ELF-1 (cell line): ENCODE results near the gene RIC8B.
"Not testable (repeated sequence)": the region's sequence is repeated elsewhere in the genome, so short reads cannot be mapped to it uniquely, and the experiment has no call there.

Source experiments
- DNase-seq: peaks from one replicate; pipeline ENCODE4 v3.0.0-alpha.2; 2016; ENCODE audit warnings: low read depth, low spot score

The RIC8B gene, protein sequence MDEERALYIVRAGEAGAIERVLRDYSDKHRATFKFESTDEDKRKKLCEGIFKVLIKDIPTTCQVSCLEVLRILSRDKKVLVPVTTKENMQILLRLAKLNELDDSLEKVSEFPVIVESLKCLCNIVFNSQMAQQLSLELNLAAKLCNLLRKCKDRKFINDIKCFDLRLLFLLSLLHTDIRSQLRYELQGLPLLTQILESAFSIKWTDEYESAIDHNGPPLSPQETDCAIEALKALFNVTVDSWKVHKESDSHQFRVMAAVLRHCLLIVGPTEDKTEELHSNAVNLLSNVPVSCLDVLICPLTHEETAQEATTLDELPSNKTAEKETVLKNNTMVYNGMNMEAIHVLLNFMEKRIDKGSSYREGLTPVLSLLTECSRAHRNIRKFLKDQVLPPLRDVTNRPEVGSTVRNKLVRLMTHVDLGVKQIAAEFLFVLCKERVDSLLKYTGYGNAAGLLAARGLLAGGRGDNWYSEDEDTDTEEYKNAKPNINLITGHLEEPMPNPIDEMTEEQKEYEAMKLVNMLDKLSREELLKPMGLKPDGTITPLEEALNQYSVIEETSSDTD

DNA sequence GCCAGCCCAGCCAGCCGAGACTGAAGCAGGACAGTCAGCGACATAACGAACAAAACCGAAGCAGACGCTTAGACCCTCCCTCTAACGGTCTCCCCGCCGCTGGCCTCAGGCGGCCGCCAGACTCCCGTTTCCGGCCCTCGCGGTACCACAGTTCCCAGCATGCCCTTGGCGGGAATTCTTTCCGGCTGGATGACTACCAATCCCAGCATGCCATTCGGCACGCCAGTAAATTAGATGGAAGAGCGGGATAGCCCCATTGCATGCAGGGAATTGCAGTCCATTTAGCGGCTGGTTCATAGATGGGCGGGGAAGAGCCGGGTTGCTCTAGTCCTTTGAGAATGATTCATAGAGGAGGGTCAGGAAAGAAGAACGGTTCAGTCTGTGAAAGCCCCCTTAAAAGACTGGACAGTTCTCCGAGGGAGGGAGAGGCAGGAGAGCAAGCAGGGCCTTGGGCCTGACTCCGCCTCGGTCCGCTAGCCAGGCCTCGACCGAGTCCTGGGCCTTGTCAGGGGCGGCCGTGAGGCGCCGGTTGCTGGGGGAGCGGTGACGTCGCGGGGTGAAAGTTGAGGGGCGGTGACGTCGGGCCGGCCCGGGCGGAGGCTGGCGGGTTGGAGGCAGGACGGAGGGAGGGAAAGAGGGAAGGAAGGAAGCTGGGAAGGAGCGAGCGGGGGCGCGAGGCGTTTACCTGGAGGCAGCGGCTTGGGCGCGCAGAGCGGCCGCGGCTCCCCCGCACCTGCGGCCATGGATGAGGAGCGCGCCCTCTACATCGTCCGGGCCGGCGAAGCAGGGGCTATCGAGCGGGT lies at the start of gene RIC8B:
Gene RIC8B (plus strand): TSS at position 678 of the 803 bp plus-strand sequence. CDS start 64 bp downstream, at position 742.
- peak; percentile 99 for DNase-seq

DNA sequence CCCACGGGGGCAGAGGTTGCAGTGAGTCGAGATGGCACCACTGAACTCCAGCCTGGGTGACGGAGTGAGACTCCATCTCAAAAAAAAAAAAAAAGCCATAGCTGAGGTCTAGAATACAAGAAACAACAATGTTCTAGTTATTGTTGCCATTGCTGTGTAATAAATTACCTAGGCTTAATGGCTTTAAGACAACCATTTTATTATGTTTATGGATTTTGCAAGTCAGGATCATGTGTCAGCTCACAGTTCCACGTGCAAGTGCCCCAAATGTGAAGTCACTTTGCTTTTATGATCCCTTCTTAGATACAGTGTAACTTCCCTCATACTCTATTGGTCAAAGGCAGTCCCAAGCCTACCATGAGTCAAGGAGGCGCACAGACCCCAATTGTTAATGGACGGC lies 49.5 kb upstream of the RIC8B start:
- DNase-seq, result no peak

DNA sequence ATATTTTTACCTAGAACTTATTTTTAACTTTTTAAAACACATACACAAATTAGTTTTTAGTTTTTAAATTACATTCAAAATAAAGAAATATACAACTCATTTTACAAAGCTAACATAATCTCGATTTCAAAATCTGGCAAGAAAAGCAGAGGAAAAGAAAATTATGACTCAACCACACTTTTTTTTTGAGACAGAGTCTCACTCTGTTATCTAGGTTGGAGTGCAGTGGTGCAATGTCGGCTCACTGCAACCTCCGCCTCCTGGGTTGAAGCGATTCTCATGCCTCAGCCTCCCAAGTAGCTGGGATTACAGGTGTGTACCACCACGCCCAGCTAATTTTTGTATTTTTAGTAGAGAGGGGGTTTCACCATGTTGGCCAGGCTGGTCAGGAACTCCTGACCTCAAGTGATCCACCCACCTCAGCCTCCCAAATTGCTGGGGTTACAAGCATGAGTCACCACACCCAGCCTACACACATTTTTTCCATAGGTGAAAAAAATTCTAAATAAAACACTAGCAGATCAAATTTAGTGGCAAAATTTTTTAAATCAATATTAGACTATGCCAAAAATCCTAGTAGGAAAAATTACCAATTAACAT lies 47.8 kb upstream of the RIC8B start:
- DNase-seq, result not testable (repeated sequence)

DNA sequence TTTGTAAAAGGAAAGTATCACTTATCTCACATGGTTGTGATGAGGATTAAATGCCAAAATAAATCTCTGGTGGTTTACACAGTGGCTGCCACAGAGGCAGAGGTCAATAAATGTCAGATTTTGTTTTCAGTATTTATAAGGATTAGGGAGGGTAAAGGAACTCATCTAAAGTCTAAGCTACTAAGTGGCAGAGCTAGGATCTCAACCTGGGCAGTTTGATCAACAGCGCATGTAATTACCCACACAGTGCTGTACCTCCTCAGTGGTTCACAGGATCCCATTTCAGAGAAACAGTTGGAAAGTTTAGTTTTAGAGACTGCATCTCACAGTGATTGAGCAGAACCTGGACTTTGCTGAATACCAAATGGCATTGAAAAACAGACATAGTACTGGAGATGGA lies 44.9 kb upstream of the RIC8B start:
- no peak for DNase-seq

DNA sequence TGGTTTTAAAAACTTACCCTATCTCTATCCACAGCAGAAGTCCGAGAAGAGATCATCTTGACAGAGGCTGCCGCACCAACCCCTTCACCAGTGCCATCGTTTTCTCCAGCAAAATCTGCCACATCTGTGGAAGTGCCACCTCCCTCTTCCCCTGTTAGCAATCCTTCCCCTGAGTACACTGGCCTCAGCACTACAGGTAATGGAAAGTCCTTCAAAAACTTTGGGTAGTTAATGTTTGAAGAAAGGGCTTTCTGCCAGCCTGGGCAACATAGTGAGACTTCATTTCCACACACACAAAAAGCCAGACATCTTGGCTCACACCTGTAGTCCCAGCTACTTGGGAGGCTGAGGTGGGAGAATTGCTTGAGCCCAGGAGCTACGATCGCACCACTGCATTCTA lies 41.6 kb upstream of the RIC8B start:
- no peak for DNase-seq

DNA sequence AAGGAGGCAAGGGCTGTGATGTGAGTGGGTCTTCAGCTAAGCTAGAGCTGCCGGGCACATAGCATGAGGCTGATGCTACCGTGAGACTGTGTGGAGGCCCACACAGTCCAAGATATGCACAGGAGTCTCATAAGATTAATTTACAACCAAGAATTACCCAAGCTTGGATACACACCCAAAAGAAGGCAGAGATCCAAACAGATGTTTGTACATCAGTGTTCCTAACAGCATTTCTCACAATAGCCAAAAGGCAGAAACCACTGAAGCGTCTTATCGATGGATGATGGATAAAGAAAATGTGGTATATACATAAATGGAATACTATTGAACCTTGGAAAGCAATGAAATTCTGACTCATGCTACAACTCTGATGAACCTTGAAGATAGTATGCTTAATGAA lies 40.8 kb upstream of the RIC8B start:
- DNase-seq, result no peak

DNA sequence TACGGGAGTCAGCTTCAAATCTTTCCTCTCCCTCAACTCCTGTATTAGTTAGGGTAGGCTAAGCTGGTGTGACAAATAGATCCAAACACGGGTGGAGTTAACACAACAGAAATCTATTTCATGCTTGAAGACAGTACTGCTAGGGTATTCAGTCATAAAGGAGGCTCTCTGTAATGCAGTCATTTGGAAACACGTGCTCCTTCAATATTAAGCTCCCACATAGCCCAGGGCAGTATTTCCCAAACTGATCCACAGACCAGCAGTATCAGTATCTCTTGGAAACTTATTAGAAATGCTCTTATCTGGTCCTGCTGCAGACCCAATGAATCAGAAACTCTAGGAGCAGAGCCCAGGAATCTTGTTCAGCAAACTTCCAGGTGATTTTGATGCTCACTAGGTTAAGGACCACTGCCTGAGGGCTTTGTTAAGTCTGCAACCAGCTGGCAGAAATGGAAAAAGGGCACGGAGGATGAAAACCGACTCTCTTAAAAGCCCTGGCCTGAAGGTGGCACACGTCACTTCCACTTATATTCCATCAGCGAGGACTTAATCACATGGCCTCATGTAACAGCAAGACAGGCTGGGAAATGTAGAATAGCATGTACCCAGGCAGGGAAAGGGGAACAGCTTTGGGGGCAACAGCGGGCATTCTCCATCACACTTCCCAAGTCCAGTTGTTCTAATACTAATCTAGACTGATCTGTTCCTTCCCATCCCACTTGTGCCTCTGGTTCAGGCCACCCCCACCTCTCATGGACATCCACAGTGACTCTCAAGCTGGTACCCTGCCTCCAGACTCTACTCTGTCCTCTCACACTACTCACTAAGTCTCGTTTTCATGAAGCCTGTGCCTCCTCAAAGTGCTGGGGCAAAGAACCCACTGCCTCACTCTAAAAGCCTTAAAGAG lies 38.2 kb upstream of the RIC8B start:
- DNase-seq, result peak; percentile 16

DNA sequence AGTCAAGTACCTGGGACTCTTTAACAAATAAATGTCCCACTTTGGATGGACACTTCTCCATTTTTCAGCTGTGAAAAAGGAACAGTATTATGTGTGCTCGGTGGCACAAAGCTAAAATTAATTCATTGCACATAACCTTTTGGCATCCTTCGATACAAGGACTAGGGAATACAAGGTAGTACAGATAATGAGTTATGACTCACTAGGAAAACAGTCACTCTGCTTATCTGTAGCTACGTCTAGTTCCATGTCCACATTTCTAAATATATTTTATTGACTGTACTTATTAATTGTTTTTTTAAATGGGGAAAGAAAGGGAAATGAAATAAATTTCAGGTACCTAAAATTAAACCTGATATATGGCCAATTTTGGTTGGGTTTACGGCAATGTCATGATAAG lies 35.2 kb upstream of the RIC8B start:
- no peak for DNase-seq

DNA sequence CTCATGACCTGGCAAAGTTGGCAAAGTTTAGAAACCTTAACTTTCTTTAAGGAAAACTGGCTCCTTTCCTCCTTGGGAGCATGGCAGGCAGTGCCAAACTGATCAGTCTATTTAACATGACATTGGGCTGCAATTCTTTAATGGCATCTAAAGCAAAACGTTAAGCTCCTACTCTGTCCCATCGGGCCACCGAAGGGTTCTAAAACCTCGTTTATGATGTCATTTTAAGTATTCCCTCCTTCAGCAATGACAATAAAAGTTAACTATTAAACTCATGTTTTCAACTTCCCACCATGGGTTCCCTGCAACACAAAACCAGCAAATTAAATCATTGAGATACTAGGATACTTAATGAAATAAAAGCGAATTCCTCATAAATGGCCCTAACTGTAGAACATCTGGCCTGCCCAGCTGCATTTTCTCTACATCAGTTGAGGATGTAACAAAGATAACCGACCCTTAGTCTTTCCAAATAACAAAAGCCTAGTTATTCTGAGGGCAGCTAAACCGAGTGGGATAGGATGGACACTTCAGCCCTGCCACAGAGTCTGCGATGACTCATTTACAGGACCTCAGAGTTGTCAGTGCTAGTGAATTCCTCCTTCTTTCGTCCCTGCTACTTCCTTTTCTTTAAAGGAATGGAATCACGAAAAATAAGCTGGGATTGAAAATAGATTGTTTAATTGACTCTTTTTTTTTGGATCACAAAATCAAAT lies 34.5 kb upstream of the RIC8B start:
- DNase-seq, result no peak

DNA sequence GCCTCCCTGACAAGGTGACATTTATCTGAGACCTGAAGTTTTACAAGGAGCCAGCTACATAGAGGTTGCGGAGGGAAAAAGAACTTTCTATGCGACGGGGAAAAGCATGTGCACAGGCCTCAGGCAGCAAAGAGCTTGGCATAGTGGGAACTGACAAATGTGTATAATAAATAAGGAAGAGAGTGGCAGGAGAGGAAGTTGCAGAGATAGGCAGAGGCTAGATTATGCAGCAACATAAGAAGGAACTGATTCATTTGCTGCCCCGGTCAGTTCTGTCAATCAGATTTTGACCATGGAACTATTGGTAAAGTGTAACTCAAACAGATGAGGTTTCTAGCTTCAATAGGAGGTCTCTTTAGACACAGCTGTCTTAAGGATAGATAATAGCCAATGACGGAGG lies 33.7 kb upstream of the RIC8B start:
- no peak for DNase-seq

DNA sequence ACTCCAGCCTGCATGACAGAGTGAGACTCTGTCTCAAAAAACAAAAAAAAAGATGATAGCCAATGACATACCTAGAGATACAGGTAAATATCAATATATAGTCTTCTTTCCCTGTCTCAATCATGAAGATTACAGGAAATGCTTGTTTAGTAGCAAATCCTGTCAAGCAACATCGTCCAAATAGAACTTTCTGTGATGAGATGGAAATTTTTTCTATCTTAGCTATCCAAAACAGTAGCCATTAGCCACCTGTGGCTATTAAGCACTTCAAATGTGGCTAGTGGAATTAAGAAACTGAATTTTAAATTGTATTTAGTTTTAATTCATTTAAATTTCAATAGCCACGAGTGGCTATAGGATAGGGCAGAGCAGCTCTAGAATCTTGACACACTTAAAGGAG lies 33.2 kb upstream of the RIC8B start:
- no peak for DNase-seq

DNA sequence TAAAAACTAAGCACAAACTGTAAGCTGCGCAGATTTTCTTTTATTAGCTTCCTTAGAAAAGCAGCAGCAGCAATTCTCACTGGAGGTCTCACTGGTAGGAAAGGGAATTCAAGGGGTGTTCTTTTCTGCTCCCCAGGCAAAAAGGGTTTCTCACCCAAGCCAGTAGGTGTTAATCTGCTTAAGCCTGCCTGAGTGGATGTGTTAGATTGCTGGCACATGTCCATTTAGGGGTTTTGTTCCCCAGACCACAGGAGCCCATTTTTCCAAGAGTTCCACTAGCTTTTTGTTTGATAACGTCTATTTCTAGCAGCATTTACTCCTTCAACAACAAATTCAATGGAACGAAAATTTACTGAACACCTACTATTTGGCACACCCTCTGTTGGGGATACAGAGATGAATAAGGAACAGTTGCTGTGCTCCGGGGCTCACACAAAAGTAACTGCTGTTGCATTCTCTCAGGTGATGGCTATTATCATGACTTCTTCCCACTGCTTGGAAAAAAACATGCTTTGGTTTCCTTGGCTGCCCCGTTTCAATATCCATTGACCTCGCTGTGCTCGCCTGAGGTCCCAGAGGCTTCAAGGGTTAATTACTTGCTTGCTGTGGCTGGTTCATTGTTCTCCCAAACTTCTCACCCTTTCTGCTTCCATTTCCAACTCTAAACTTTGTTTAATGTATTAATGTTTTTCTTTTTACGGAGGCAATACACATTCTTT lies 31.1 kb upstream of the RIC8B start:
- no peak for DNase-seq

DNA sequence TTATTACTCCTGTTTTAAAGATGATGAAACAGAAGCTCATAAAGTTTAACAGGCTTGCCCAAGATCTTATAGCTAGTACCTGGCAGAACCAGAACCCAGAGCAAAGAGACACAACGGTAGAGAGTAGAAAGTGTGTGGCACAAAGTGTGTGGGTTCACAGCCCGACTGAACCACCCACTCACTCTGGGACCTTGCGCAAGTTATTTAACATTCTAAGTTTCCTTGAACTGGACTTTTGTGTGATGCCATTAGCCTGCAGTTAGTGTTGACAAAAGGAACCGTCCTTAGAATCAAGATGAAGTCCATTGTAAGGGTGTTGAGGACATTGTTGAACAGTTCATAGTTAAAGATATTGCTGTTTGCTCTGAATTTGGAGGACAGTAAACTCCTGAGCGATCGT lies 29.9 kb upstream of the RIC8B start:
- no peak for DNase-seq

DNA sequence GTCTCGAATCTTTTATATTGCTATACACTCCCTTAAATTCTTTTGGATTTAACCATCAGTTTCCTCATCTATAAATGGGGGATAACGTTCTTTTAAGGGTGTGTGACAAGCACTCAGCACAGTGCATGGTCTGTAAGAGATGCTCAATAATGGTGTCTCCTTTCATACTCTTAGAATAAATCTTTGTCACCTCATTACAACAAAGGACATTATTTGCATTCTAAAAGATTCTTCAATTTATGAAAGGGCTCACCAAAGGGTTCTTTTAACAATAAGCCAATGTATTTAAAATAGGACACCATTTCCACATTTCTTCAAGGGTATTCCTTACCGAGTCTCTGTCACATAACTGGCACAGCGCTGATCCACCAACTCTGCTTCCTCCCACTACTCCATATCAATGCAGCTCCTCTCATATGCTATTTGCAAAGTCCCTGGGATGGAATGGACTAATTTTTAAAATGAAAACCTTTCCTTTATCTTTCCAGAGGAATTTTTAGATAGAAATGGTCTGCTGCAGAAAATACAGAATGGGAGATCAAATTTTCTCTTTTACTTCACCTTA lies 29.2 kb upstream of the RIC8B start:
- DNase-seq, result no peak

DNA sequence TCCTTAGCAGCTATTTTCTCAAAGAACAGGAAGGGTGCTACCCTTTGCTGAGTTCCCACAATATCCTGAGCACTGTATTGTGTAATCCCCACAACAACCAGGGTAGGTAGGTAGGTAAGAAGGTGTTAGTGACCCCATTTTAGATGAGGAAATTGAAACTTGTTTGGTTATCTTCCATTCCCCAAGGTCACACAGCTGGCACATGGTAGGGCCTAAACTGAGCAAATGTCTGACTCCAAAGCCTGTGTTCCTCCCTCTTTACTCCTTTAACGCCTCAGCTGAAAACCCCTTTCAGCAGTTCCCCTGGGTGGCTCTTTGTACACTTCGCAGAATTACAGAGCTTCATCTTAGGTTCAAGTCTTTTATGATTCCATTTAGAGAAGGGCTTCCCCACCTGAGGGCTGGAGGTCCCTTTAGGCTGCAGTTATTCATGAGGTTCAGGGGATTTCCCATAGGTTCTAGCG lies 26.5 kb upstream of the RIC8B start:
- DNase-seq, result no peak

DNA sequence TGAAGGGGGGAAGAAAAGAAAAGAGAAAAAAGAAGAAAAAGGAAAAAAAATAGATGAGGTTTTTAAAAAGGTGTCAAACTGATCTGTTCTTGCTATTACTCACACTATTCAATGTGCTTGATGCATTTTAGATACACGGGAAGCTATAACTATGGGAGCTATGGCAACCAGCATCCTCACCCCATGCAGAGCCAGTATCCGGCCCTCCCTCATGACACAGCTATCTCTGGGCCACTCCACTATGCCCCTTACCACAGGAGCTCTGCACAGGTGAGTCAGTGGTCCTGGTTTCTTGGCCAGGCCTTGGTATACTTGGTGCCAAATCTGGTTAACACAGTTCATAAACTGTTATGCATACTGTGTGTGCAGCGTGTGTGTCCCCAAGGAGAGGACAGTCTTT lies 24.0 kb upstream of the RIC8B start:
- no peak for DNase-seq

DNA sequence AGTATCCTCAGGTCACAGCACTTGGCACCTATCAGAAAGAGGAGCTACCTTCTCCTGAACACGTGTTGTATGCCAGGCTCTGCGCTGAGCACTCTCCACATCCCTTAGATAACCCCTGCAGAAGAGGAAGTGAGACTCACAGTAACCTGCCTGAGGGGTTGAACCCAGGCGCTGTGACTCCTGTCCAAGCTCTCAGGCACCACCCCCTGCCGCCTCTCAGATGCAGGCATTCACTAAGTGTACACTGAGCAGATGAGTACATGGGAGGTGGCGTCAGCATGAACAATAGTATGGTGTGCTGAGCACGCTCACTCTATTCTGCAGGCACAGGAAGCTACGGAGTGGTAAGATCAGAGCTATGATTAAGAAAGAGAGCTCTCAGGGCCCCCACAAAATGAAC lies 21.0 kb upstream of the RIC8B start:
- DNase-seq, result no peak

DNA sequence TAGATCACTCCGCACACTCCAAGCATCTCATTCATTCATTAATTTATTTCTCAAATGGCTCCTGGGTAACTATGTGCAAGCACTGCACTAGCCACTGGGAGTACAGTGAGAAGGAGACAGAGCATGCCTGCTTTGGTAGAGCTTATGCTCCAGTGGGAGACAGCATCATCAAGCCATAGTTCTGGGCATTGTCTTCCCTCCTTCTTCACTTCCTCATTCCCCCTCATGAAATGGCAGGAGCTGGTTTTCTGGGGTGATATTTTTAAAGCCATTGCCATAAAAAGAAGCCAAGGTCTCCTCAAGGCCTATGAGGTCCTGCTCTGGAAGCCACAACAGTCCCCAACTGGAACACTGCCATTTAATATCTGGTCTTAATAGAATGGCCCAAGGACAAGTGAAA lies 20.2 kb upstream of the RIC8B start:
- no peak for DNase-seq

DNA sequence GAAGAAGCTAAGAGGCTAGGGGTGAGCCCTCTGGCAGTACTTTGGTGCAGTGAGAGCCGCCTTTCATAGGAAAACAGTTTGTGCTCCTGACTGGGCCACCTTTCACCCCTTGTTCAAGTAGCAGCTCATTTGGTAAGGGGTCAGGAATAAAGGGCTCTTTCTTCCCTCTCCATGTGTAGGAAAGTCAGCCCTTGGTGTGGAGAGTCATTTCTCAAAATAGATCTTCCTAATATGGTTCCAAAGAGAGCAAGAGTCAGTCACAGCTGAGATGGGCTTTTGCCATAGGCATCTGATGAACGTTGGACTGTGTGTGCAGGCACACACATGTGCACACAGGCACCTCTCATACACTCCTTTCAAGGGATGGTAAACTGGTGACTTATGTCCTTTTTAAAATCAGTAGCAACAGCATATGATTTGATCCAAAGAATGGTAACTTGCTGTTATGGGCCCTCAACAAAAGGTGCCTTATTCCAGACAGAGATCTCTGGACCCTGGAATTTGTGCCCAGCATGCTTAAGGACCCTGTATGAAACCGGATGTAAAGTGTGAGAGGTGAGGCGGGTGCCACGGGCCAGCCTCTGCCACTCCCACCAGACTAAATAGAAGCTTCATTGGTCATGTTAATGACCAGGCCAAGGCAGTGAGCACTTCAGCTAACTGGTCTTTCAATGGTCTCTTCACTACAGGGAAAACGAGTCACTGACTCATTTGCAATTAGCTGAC lies 16.7 kb upstream of the RIC8B start:
- no peak for DNase-seq
